Body of pancreas (tissue), 4 donors: ENCODE results near the gene ANXA8L1. TPM values are rescaled to one million over a fixed set of nuclear protein-coding genes. Genes with fewer than 3 reads are reported as not detected.
"Not testable (repeated sequence)": the region's sequence is repeated elsewhere in the genome, so short reads cannot be mapped to it uniquely, and the experiment has no call there.

Source experiments
- ATAC-seq: fragments of 150-250 bp; one replicate; pipeline ENCODE4 v1.9.1; 2016
- DNase-seq, 4 donors: peaks; one replicate each; pipeline ENCODE4 v3.0.0-alpha.2; 2019
- H3K27ac ChIP-seq, 4 donors: fragments of 200-600 bp; sonication (generic); 1 replicate in 3 of 4; 2 replicates in 1 of 4; pipeline versions ENCODE4 v1.5.1 to v1.6.1; 2016 to 2019; ENCODE audit warnings: mild to moderate bottlenecking in 1 of 4, mixed read lengths in 1 of 4, moderate library complexity in 1 of 4
- H3K27me3 ChIP-seq, 2 donors: fragments of 200-600 bp; sonication (generic); one replicate each; pipeline ENCODE4 v1.6.0; 2016; ENCODE audit warnings: mild to moderate bottlenecking in 1 of 2
- H3K36me3 ChIP-seq, 2 donors: fragments of 200-600 bp; sonication (generic); replicated peaks in 1 of 2; 2 replicates each; pipeline ENCODE4 v1.5.1; 2016; ENCODE audit warnings: low read depth in 2 of 2; ENCODE audit not compliant: insufficient read depth in 1 of 2
- H3K4me1 ChIP-seq: fragments of 200-600 bp; sonication (generic); one replicate; pipeline ENCODE4 v1.6.0; 2016
- H3K4me3 ChIP-seq, 2 donors: fragments of 200-600 bp; sonication (generic); 1 replicate in 1 of 2; 2 replicates in 1 of 2; pipeline ENCODE4 v1.5.1; 2016 to 2019
- H3K9me3 ChIP-seq, 3 donors: fragments of 200-600 bp; sonication (generic); 1 replicate in 2 of 3; 2 replicates in 1 of 3; pipeline ENCODE4 v1.5.1; 2016
- WGBS, 2 donors: methylation state at CpG; one replicate each; pipeline ENCODE4 v1.1.5; 2017; 5-methylcytosine and 5-hydroxymethylcytosine counted together
- intact Hi-C: fragments of 100-400 bp; cut with DNase I; formaldehyde crosslinking; loops from one replicate; pipeline ENCODE4 v1.15.1; 2023
- total RNA-seq, 2 donors: library from RNA; depleted of rRNA; stranded (reverse); fragments of >200 nt; gene quantifications; one replicate each; pipeline ENCODE4 v1.1.0, GENCODE V29; 2016

ANXA8L1 gene
- total RNA-seq, 2 donors from 2014 or later = not detected

DNA sequence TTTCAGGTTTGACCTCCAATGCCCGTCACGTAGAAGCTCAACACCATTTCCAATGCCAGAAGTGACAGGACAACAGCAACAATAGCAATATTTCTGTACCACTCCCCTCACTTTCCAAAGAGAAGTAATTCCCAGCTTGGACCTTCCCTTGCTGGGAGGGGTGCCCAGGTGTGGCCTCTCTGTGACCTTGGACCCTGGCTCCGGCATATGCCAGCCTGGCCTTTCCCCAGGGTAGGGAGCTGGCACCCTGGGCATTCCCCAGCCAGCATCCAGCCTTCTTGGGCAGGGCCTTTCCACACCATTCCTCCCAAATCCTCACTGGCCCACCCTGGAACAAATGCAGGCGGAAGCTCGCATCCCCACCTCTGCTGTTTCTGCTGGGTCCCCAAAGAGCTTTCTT is 37.1 kb downstream of the ANXA8L1 start:
- H3K4me3 ChIP-seq, DNase-seq, H3K36me3 ChIP-seq, H3K4me1 ChIP-seq, ATAC-seq, H3K9me3 ChIP-seq, H3K27me3 ChIP-seq, intact Hi-C loops, H3K27ac ChIP-seq: not testable (repeated sequence)
- WGBS, 2 donors = no CpG with 5 or more reads among the region's 5 CpGs

DNA sequence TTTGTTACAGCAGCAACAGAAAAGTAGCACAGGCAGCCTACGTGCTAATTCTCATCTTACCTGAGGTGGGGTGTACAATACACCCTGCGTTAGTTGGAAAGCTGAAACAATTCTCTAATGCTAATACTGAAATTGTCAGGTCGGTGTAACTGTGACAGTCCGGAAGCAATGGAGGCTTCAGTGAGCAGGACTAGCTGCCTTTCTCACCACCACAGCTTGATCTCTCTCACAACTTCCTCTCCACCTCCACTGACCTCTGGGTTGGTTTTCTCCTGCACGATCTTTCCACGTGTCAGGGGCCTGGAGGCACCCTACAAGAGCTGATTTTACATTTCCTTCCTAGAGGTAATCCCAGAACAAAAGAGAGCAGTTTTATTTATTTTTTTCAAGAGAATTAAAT is 39.7 kb downstream of the ANXA8L1 start:
- H3K9me3 ChIP-seq, DNase-seq, H3K27me3 ChIP-seq, H3K27ac ChIP-seq, H3K4me3 ChIP-seq, H3K36me3 ChIP-seq, ATAC-seq, intact Hi-C loops, H3K4me1 ChIP-seq: not testable (repeated sequence)
- WGBS, 2 donors = 84 to 85% methylated on average over 4 to 6 of the region's 6 CpGs

DNA sequence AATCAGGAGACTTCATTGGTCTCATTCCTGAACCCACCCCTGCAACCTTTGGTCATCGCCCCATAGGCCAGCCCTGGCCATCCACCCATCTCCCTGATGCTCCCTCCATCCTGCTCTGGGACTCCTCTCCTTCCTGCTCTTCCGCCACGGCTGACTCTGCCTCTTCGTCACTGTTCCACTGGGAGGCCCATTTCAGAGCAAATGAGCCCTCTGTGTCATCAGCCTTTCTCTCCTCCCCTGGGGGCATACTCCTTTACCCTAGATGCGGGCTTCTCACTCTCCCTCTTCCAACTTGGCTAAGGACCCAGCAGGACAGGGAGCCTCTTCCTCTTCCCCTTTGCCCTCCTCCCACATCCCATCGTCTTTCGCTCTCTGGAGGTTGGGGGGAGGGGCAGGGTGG is 42.7 kb downstream of the ANXA8L1 start:
- H3K27ac ChIP-seq, DNase-seq, H3K4me1 ChIP-seq, H3K9me3 ChIP-seq, ATAC-seq, H3K36me3 ChIP-seq, H3K27me3 ChIP-seq, intact Hi-C loops, H3K4me3 ChIP-seq: not testable (repeated sequence)
- WGBS, 2 donors = 71% methylated on average over 1 to 4 of the region's 7 CpGs

DNA sequence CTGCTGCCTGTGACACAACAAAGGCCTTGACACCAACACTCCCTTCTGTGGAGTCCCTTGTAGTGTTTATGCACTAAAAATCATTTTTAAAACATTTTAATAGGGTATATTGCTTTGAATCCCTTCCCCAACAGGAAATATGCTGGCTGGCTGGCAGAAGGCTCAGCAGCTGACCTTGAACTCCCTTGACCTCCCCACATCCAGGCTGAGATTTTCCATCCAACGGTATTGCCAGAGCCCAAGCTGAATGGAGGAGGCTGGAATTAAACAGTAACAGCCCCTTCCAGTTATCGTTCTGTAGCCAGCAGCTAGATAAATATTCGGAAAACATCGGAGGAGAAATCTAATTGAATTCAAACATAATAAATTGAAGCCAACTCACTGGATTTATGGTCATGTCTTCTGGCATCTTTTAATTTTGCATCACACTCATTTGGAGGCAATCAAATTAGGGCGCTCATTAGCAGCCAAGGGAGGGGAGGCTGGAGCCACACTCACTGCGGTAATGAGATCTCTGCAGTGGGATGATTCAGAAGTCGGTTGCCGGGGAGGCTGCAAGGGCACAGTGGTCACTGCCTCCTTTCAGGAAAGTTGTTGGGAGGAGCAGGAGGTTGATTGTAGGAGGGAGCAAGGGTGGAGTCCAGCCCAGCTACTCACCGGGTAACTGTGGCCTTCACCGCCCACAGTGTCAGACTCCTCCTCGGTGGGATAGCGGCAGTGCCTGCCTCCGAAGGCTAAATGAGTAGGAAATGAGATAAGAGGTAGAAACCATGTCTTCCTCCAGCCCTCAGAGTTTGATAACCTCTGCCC is 44.2 kb downstream of the ANXA8L1 start:
- WGBS, 2 donors = 45 to 83% methylated on average over 3 to 4 of the region's 13 CpGs
- H3K27ac ChIP-seq, H3K9me3 ChIP-seq, ATAC-seq, H3K36me3 ChIP-seq, H3K4me1 ChIP-seq, H3K4me3 ChIP-seq, intact Hi-C loops, DNase-seq, H3K27me3 ChIP-seq: not testable (repeated sequence)

DNA sequence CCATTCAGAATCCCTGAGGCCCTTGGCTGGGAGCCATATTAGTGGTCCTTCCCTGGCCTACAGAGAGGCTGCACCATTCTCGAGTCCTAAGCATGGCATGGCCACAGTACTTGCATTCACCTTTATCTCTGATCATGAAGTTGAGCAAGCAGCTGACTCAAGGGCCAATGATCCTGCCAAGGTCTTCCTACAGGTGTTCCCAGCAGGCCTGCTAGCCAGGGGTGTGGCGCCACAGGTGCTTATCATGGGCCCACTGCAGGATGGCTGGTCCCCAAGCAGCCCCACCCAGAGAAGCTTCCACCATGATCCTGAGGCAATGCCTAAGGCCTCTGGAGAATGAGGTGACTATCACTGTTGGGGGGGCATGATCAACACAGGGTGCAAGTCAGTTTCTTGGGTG is 48.0 kb downstream of the ANXA8L1 start:
- no CpG with 5 or more reads among the region's 2 CpGs for WGBS, 2 donors
- H3K36me3 ChIP-seq, H3K4me3 ChIP-seq, H3K27ac ChIP-seq, H3K27me3 ChIP-seq, H3K4me1 ChIP-seq, intact Hi-C loops, H3K9me3 ChIP-seq, ATAC-seq, DNase-seq: not testable (repeated sequence)

DNA sequence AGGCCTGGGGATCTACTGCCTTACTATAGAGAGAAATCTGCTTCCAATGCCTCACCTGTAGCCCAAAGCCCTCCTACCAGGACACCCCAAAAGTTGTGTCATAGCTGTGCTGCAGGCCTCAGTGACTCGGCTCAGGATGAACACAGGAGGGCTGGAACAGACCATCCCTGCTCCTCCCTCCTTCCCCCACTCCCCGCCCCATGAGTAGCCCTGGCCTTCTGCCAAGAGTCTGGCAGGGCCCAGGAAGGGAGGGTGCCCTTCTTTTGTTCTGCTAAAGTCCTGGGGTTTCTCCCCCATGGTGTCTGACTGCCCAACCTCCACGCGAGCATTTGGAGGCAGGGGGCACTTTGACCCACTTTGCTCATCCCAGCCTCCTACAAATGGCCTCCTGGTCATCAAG is 65.4 kb downstream of the ANXA8L1 start:
- intact Hi-C loops, H3K9me3 ChIP-seq, H3K27ac ChIP-seq, DNase-seq, ATAC-seq, H3K36me3 ChIP-seq, H3K4me3 ChIP-seq, H3K27me3 ChIP-seq, H3K4me1 ChIP-seq: not testable (repeated sequence)
- no CpG with 5 or more reads among the region's 4 CpGs for WGBS, 2 donors

Other genes with a start within 250 kb of the ANXA8L1 start
- gene ANTXRL, start 88.8 kb upstream of the ANXA8L1 start, total RNA-seq = not detected
- not detected for gene NPY4R, start 90.2 kb downstream of the ANXA8L1 start, total RNA-seq
- gene GPRIN2, start 180.9 kb downstream of the ANXA8L1 start, total RNA-seq = 10 to 100 TPM; 15.8 to 16.3 TPM
- gene SYT15, start 203.4 kb downstream of the ANXA8L1 start, total RNA-seq = 1 to 10 TPM; 3.4 to 6.3 TPM